Measurements from ENCODE around the gene CYP1A2. TPM values are rescaled to one million over a fixed set of nuclear protein-coding genes. Genes with fewer than 3 reads are reported as not detected.

CYP1A2 gene
- polyA plus RNA-seq, 4 donors = 0.10 to 0.25 (median 0.19) TPM

DNA sequence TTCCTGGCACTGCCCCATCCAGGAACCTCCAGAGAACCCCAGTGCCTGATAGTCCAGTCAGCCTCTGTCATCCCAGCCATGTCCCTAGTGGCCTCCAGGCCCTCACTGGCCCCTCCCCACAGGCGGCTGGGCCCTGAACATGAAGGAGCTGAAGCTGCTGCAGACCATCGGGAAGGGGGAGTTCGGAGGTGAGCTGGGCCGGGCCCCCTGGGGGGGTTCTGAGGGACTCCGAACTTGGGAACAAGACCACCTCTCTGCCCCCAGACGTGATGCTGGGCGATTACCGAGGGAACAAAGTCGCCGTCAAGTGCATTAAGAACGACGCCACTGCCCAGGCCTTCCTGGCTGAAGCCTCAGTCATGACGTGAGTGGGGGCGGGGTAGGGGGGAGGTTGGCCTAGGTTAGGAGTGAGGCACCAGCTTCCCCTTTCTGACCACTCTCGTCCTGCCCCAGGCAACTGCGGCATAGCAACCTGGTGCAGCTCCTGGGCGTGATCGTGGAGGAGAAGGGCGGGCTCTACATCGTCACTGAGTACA lies 52.0 kb downstream of the CYP1A2 start:
- no peak for DNase-seq (ENCODE audit: low read depth in 4 of 4, low spot score in 2 of 4)

DNA sequence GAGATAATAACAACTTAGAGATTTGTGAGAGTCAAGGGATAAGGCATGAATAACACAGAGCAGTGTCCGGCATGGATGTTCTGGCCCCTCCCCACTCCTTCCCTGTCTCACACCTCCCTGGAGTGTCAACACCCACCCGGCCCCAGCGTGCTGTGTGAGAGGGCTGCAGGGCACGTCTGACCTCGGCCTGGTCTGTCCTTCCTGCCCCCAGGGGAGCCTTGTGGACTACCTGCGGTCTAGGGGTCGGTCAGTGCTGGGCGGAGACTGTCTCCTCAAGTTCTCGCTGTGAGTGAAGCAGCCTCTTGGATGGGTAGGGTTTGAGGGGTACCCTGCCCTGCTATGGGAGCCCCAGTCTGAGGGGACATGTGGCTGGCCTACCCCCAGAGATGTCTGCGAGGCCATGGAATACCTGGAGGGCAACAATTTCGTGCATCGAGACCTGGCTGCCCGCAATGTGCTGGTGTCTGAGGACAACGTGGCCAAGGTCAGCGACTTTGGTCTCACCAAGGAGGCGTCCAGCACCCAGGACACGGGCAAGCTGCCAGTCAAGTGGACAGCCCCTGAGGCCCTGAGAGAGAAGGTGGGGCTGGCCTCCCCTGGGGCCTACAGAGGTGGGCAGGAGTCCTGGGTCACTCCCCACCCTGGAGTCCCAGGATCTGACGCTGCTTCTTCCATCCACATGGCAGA lies 52.8 kb downstream of the CYP1A2 start:
- DNase-seq (ENCODE audit: low read depth in 4 of 4, low spot score in 2 of 4) = no peak

DNA sequence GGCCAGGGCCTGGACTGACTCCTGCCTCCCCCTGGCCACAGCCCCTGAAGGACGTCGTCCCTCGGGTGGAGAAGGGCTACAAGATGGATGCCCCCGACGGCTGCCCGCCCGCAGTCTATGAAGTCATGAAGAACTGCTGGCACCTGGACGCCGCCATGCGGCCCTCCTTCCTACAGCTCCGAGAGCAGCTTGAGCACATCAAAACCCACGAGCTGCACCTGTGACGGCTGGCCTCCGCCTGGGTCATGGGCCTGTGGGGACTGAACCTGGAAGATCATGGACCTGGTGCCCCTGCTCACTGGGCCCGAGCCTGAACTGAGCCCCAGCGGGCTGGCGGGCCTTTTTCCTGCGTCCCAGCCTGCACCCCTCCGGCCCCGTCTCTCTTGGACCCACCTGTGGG lies 53.6 kb downstream of the CYP1A2 start:
- no peak for DNase-seq (ENCODE audit: low read depth in 4 of 4, low spot score in 2 of 4)

DNA sequence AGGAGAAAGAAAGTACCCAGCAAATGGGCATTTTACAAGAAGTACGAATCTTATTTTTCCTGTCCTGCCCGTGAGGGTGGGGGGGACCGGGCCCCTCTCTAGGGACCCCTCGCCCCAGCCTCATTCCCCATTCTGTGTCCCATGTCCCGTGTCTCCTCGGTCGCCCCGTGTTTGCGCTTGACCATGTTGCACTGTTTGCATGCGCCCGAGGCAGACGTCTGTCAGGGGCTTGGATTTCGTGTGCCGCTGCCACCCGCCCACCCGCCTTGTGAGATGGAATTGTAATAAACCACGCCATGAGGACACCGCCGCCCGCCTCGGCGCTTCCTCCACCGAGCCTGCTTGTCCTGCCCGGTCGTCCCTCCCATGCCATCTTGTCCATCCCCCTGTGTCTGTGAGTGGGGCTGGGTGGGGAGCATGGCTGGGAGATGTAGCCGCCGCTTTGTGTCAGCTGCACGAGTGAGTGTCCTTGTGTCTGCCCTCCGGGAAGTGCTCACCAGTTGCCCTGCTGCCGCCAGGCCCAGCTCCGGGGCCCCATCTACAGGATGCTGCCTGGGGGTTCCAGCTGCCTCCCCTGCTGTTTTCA lies 54.3 kb downstream of the CYP1A2 start:
- DNase-seq (ENCODE audit: low read depth in 4 of 4, low spot score in 2 of 4) = no peak

DNA sequence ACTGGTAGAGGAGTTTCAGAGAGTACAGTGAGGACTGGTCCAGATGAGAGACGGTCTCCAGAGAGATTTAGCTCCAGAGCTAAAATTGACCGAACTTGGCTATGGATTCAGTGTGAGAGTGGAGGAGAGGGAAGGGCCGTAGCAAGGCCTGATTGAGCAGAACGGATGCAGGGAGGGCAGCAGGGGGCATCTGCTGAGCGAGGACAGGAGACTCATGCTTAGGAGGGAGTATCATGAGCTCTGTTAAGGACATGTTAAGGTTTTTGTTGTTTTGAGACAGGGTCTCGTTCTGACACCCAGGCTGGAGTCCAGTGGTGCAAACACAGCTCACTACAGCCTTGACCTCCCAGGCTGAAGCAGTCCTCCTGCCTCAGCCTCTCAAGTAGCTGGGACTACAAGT lies 56.3 kb downstream of the CYP1A2 start:
- DNase-seq (ENCODE audit: low read depth in 4 of 4, low spot score in 2 of 4) = no peak

Other genes starting within 250 kb of the CYP1A2 start
- 10 to 100 TPM in 3 of 4 donors, 1 to 10 TPM in 1; 9.6 to 20.4 (median 15.3) TPM for gene ARID3B, start 207.6 kb upstream of the CYP1A2 start, polyA plus RNA-seq (ENCODE audit: insufficient read length in 4 of 4)
- gene CLK3, start 133.0 kb upstream of the CYP1A2 start, polyA plus RNA-seq (ENCODE audit: insufficient read length in 4 of 4) = 10 to 100 TPM; 54.4 to 84.9 (median 76.3) TPM
- 10 to 100 TPM; 37.5 to 43.0 (median 40.6) TPM for gene EDC3, start 52.8 kb upstream of the CYP1A2 start, polyA plus RNA-seq (ENCODE audit: insufficient read length in 4 of 4)
- gene CYP1A1, start 23.3 kb upstream of the CYP1A2 start, polyA plus RNA-seq (ENCODE audit: insufficient read length in 4 of 4) = under 1 TPM in 1 of 4 donors, not detected in 3; 0.20 TPM
- 10 to 100 TPM; 45.4 to 51.3 (median 46.4) TPM for gene CSK, start 33.2 kb downstream of the CYP1A2 start, polyA plus RNA-seq (ENCODE audit: insufficient read length in 4 of 4)
- gene LMAN1L, start 64.0 kb downstream of the CYP1A2 start, polyA plus RNA-seq (ENCODE audit: insufficient read length in 4 of 4) = not detected
- gene CPLX3, start 77.8 kb downstream of the CYP1A2 start, polyA plus RNA-seq (ENCODE audit: insufficient read length in 4 of 4) = under 1 TPM in 1 of 4 donors, not detected in 3; 0.07 TPM
- 10 to 100 TPM; 30.5 to 36.2 (median 33.7) TPM for gene ULK3, start 94.3 kb downstream of the CYP1A2 start, polyA plus RNA-seq (ENCODE audit: insufficient read length in 4 of 4)
- gene SCAMP2, start 124.5 kb downstream of the CYP1A2 start, polyA plus RNA-seq (ENCODE audit: insufficient read length in 4 of 4) = 10 to 100 TPM; 68.4 to 78.0 (median 72.7) TPM
- gene MPI, start 141.2 kb downstream of the CYP1A2 start, polyA plus RNA-seq (ENCODE audit: insufficient read length in 4 of 4) = 10 to 100 TPM; 60.5 to 76.7 (median 63.1) TPM
- 10 to 100 TPM; 52.4 to 59.7 (median 57.6) TPM for gene FAM219B, start 158.0 kb downstream of the CYP1A2 start, polyA plus RNA-seq (ENCODE audit: insufficient read length in 4 of 4)
- 100 to 1,000 TPM; 191 to 233 (median 208) TPM for gene COX5A, start 189.2 kb downstream of the CYP1A2 start, polyA plus RNA-seq (ENCODE audit: insufficient read length in 4 of 4)
- 1 to 10 TPM; 2.0 to 3.4 (median 2.9) TPM for gene RPP25, start 207.9 kb downstream of the CYP1A2 start, polyA plus RNA-seq (ENCODE audit: insufficient read length in 4 of 4)
- 10 to 100 TPM; 19.5 to 30.0 (median 25.7) TPM for gene SCAMP5, start 246.7 kb downstream of the CYP1A2 start, polyA plus RNA-seq (ENCODE audit: insufficient read length in 4 of 4)

Data from left renal cortex interstitium (tissue), 4 donors.